GM12878 (cell line): ENCODE data around the gene PMM2. TPM values are rescaled to one million over a fixed set of nuclear protein-coding genes. Genes with fewer than 3 reads are reported as not detected.

Source experiments
- ATAC-seq: fragments of 200-7000 bp; cut with Tn5 transposase; 3 replicates; pipeline ENCODE4 v1.9.1; 2020; ENCODE audit warnings: mild to moderate bottlenecking, moderate library complexity
- BruUV-seq: library from RNA; stranded (reverse); fragments of 400-500 nt; replicated peaks from 2 replicates; lab custom pipeline; 2021; lab: Mats Ljungman, UMichigan
- CTCF ChIA-PET: fragments of 300-600 bp; sonication (Branson Sonifier 250); formaldehyde crosslinking; extraction: SDS; loops from one replicate; lab custom pipeline; 2021; ENCODE audit warnings: inconsistent platforms; lab: Yijun Ruan, JAX
- POLR2A ChIA-PET: fragments of 350-600 bp; formaldehyde crosslinking; extraction: SDS; loops from one replicate; lab custom pipeline; 2021; ENCODE audit warnings: inconsistent platforms; lab: Charles Lee
- RAD21 ChIA-PET: fragments of 300-600 bp; sonication (Branson Sonifier 250); formaldehyde crosslinking; loops from one replicate; lab custom pipeline; 2023; ENCODE audit warnings: antibody characterized with exemption; ENCODE audit not compliant: unreplicated experiment; lab: Charles Lee
- SMC1A ChIA-PET: fragments of 300-600 bp; sonication (Branson Sonifier 250); formaldehyde crosslinking; loops from one replicate; lab custom pipeline; 2023; ENCODE audit not compliant: unreplicated experiment, uncharacterized antibody; lab: Charles Lee
- DNase-seq: peaks from one replicate; pipeline ENCODE4 v3.0.0-alpha.2; 2011; ENCODE audit warnings: low read depth, low spot score
- FAIRE-seq: peaks from 3 replicates; lab custom pipeline; 2011; peaks lifted over from hg19 to GRCh38; lab: Jason Lieb, UNC
- H2AFZ ChIP-seq: 2 replicates; pipeline ENCODE4 v1.6.0; 2011; ENCODE audit warnings: low read depth, low read length, control low read depth; ENCODE audit not compliant: control insufficient read depth
- H3K27ac ChIP-seq: 2 replicates; pipeline ENCODE4 v1.5.1; 2011; ENCODE audit warnings: control low read depth; ENCODE audit not compliant: control insufficient read depth, insufficient read depth
- H3K27me3 ChIP-seq, 2 experiments: replicated peaks in 1 of 2; 2 replicates each; pipeline versions ENCODE4 v1.6.0 to v1.6.1; 2011; ENCODE audit warnings: low read length in 1 of 2; ENCODE audit not compliant: control insufficient read depth in 2 of 2, insufficient read depth in 2 of 2
- H3K36me3 ChIP-seq, 2 experiments: 2 replicates each; pipeline ENCODE4 v1.5.1; 2011; ENCODE audit warnings: low read length in 1 of 2; ENCODE audit not compliant: control insufficient read depth in 2 of 2, insufficient read depth in 2 of 2
- H3K4me1 ChIP-seq: 2 replicates; pipeline ENCODE4 v1.6.1; 2011; ENCODE audit warnings: mild to moderate bottlenecking, low read length, moderate library complexity, mixed read lengths; ENCODE audit not compliant: control insufficient read depth, insufficient read depth
- H3K4me2 ChIP-seq: 2 replicates; pipeline ENCODE4 v1.6.0; 2011; ENCODE audit warnings: control low read depth; ENCODE audit not compliant: control insufficient read depth, insufficient read depth
- H3K4me3 ChIP-seq: fragments of 200-600 bp; sonication (generic); 2 replicates; pipeline ENCODE4 v1.5.1; 2016
- H3K79me2 ChIP-seq: 2 replicates; pipeline ENCODE4 v1.6.0; 2011; ENCODE audit warnings: low read length; ENCODE audit not compliant: control insufficient read depth, insufficient read depth
- H3K9ac ChIP-seq: 2 replicates; pipeline ENCODE4 v1.8.0; 2011; ENCODE audit warnings: low read length, control low read depth, mixed read lengths; ENCODE audit not compliant: control insufficient read depth, insufficient read depth
- H3K9me3 ChIP-seq: replicated peaks from 3 replicates; pipeline ENCODE4 v1.5.1; 2011; ENCODE audit warnings: mild to moderate bottlenecking, low read length; ENCODE audit not compliant: control insufficient read depth, insufficient read depth
- H4K20me1 ChIP-seq: 2 replicates; pipeline ENCODE4 v1.6.0; 2011; ENCODE audit not compliant: control insufficient read depth, insufficient read depth
- FOXK2 ChIP-seq: fragments of 450-650 bp; IDR thresholded peaks from 2 replicates; pipeline ENCODE4 v1.6.1; 2017; ENCODE audit warnings: mild to moderate bottlenecking, moderate library complexity
- POLR2AphosphoS5 ChIP-seq: IDR thresholded peaks from 2 replicates; pipeline ENCODE4 v1.6.1; 2011; ENCODE audit warnings: mild to moderate bottlenecking, low read length, inconsistent platforms
- REST ChIP-seq: IDR thresholded peaks from 2 replicates; pipeline ENCODE4 v1.6.1; 2012; ENCODE audit warnings: mild to moderate bottlenecking, low read depth, low read length
- WGBS: methylation state at CpG from one replicate; pipeline ENCODE4 v1.1.6; 2016; ENCODE audit warnings: low lambda C conversion rate; ENCODE audit not compliant: insufficient replicate concordance, insufficient coverage; ENCODE audit errors: missing lambda C conversion rate; 5-methylcytosine and 5-hydroxymethylcytosine counted together
- in situ Hi-C: fragments of 300-500 bp; cut with MboI; formaldehyde crosslinking; loops from 9 replicates; pipeline ENCODE4 v1.14.3; 2018; ENCODE audit warnings: mixed read lengths
- intact Hi-C: fragments of 100-400 bp; cut with micrococcal nuclease; formaldehyde crosslinking; loops from one replicate; pipeline ENCODE4 v1.14.2; 2022; ENCODE audit not compliant: unreplicated experiment
- polyA plus RNA-seq, 11 experiments: library from polyadenylated mRNA; depleted of rRNA in 4 of 11; unstranded in 6 of 11; stranded (reverse) in 5 of 11; fragments of >200 nt; fragmentation: Nextera tagmentation in 4 of 11; fragmentation: Illumina TruSeq in 1 of 11; extraction: Ambion mirVana in 4 of 11; extraction: Trizol in 1 of 11; gene quantifications; 1 replicate in 1 of 11; 2 replicates in 10 of 11; pipeline versions ENCODE4 v1.2.1 to v1.2.3, GENCODE V29; 2011 to 2016; ENCODE audit warnings: inconsistent platforms in 2 of 11, missing spikeins in 2 of 11, low read depth in 1 of 11
- total RNA-seq, 4 experiments: library from RNA; depleted of rRNA in 3 of 4; stranded (reverse); fragments of >200 nt in 3 of 4; fragmentation: Illumina TruSeq in 1 of 4; extraction: Trizol in 1 of 4; gene quantifications; 2 replicates each; pipeline versions ENCODE4 v1.2.1 to v1.2.3, GENCODE V29; 2013 to 2021

PMM2 gene
- total and polyA plus RNA-seq, 10 of the 15 experiments (the other 5 are each of a cell fraction or from before 2014, with no cell fraction given): 22.6 to 69.4 (median 52.3) TPM

DNA sequence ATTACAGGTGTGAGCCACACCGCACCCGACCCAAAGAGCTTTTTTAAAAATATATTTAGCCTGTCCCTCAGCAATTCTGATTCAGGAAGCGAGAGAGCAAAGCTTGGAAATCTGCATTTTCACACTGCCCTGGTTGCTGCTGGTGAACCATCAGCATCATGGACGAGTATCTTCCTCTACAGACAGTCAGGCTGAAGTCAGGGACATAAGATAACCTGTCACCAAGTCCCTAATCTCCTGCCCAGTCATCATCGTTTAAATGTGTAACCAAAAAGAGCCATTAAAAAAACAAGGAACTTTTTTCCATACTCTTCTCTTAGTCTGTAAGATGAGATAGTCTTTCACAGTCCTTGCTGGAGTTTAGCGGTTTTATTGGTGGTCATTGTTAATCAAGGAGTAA, 6.7 kb downstream of the PMM2 start:
- CTCF ChIA-PET: interaction anchor here (0.9 to 1.0 kb wide), 2 partner anchors 15 to 76 kb away, joined by 3 to 5 read pairs; no protein-coding TSS in a partner anchor
- ATAC-seq (no peak), FAIRE-seq (no peak), DNase-seq (no peak)
- H3K36me3 ChIP-seq: peaks cover 18 to 43% of the 10 kb centered on the region in 2 experiments
- peaks cover 2% of the 10 kb centered on the region; the same call in 1 of the 2 replicates for H4K20me1 ChIP-seq
- no peak overlapping the region for H2AFZ ChIP-seq
- 90% methylated on average over 6 of the region's 6 CpGs for WGBS
- H3K27ac ChIP-seq: no peak overlapping the region
- H3K4me3 ChIP-seq: no peak overlapping the region
- BruUV-seq: no TSS peak
- H3K9me3 ChIP-seq: no peaks in the 10 kb centered on the region
- 0 out of 2 replicates have a peak, but pooled peaks have one; percentile 6 for TF ChIP-seq POLR2AphosphoS5
- TF ChIP-seq FOXK2: no peak
- POLR2A ChIA-PET: no interaction called here
- SMC1A ChIA-PET: no interaction called here
- peaks cover under 1% of the 10 kb centered on the region; the same call in 1 of the 2 replicates for H3K4me1 ChIP-seq
- H3K79me2 ChIP-seq: peaks cover 37% of the 10 kb centered on the region
- no peak overlapping the region for H3K9ac ChIP-seq
- intact Hi-C loops: no loop called here
- H3K27me3 ChIP-seq: no peaks in the 10 kb centered on the region
- RAD21 ChIA-PET: no interaction called here
- no peak overlapping the region for H3K4me2 ChIP-seq
- in situ Hi-C loops: no loop called here

DNA sequence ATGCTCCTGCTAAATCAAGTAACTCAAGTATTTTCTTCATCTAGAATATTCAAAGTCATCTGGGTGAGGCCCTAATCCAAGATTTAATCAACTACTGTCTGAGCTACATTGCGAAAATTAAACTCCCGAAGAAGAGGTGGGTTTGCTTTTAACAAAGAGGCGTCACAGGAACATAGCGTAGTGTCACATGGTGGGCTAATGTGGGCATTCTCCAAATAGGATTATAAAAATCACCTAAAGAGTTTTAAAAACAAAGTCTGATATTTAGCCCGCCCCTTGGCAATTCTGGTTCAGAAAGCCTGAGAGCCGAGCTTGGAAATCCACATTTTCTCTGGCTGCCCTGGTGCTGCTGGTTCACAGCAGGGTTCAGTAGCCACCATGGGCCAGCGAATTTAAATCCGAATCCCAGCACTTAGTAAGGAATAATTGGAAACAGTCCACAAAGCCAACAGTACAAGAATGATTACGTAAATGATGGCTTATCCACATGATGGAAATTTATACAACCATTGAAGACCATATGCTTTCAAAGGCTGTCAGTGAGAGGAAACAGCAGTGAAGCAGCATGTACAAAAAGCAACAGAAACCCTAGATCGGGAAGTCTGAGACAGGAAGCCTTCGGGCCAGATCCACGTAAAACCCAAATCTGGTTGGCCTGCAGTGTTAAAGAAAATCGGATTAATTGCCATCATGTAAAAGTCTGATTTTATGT, 8.8 kb downstream of the PMM2 start:
- ChIA-PET SMC1A (interaction anchor here (0.8 to 1.2 kb wide), 2 partner anchors 11 to 12 kb away, joined by 3 to 5 read pairs; no protein-coding TSS in a partner anchor), RAD21 (interaction anchor here (0.9 kb wide), 1 partner anchor 9 kb away, joined by 3 read pairs; the partner anchor contains the start of gene TMEM186), POLR2A (interaction anchor here (1.0 kb wide), 1 partner anchor 15 kb away, joined by 4 read pairs; no protein-coding TSS in a partner anchor), CTCF (interaction anchor here (0.6 to 1.2 kb wide), 2 partner anchors 10 to 189 kb away, joined by 3 to 5 read pairs; no protein-coding TSS in a partner anchor)
- H3K27ac ChIP-seq: no peak overlapping the region
- intact Hi-C loops: no loop called here
- no peak overlapping the region for H2AFZ ChIP-seq
- ATAC-seq: no peak
- no peak overlapping the region for H3K4me3 ChIP-seq
- peaks cover 17% of the 10 kb centered on the region for H3K79me2 ChIP-seq
- H3K9ac ChIP-seq: no peak overlapping the region
- DNase-seq: no peak
- BruUV-seq: TSS peak; percentile 10
- in situ Hi-C loops: no loop called here
- H3K9me3 ChIP-seq: no peaks in the 10 kb centered on the region
- H3K36me3 ChIP-seq: peaks cover 18 to 53% of the 10 kb centered on the region in 2 experiments
- WGBS: 95% methylated on average over 13 of the region's 13 CpGs
- H3K4me2 ChIP-seq: no peak overlapping the region
- no peaks in the 10 kb centered on the region for H4K20me1 ChIP-seq
- H3K27me3 ChIP-seq: no peaks in the 10 kb centered on the region
- no peaks in the 10 kb centered on the region for H3K4me1 ChIP-seq
- peak; percentile 31; the same call in 1 of the 2 replicates for TF ChIP-seq POLR2AphosphoS5
- no peak for TF ChIP-seq REST
- FAIRE-seq: no peak
